NCI-H460 (cell line): Measurements from ENCODE around the gene GLOD4. TPM values are rescaled to one million over a fixed set of nuclear protein-coding genes. Genes with fewer than 3 reads are reported as not detected.
"Not testable (repeated sequence)": the region's sequence is repeated elsewhere in the genome, so short reads cannot be mapped to it uniquely, and the experiment has no call there.

ENCODE experiments used
- DNase-seq: peaks from one replicate; pipeline ENCODE4 v3.0.0-alpha.2; 2016; ENCODE audit warnings: low read depth; ENCODE audit errors: extremely low read depth
- total RNA-seq: library from RNA; depleted of rRNA; stranded (reverse); fragments of >200 nt; shearing (Covaris generic); gene quantifications from 2 replicates; pipeline ENCODE4 v1.2.3, GENCODE V29; 2014

The GLOD4 gene
- total RNA-seq, 1 experiment from 2014 or later: 78.1 TPM

DNA sequence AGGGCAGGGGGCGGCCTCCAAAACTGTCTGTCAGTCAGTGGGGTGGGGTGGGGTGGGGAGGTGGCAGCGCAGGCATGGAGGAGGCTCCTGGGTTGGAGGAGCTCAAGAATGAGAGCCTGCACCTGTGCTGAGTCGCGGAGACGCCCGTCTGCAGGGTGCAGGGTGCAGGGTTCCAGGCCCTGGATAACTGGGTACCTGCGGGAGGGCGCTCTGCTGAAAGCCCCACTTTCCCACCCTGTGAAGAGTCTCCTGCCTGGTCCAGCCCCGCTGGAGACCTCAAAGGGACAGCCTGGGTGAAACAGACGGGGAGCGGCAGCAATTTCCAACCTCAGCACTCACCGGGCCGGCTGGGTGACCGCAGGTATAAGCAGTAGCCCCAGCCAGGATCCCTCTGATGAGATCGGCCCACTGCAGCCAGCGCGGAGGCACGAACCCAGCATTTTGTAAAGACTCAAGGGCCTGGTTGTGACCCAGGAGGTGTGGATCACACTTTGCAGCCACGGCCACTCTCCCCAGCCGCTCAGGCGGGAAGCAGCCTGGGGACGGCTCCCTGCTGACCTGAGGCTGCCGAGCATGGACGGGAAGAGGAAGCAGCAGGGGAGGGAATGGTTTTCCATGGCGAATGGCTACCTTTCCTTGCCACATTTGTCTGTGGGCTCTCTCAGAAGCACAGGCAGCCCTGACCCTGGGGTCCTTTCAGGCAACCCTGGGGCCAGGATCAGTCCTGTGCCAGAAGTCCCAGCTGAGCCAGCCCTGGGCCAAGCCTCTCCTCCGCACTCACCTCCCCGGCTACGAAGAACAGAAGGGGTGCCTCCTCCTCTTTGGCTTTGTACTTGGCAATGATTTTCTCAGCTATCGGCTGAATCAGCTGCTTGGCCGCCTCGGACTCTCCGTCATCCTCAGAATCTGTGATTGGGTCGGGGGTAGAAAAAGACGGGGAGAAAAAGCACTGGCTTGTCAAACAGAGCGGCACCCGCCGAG, 21.1 kb upstream of the GLOD4 start:
- no peak for DNase-seq

DNA sequence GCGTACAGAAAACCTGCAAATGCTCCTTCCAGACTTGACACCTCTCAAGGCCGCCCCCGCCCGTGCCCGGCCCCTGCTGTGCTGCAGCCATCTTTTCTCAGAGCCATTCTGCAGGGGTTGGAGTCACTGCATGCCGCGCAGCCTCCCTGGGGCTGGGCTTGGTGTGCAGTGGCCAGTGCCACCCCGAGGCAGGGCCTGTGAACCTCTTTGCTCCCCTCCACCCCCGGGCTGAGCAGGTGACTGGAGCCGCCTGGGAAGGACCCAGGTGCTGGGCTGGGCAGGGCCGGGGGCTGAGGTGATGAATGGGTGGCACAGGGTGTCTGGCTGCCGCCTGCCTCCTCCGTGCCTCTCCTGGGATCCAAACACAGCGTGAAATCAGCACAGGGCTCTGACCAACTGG, 20.4 kb upstream of the GLOD4 start:
- DNase-seq: no peak

DNA sequence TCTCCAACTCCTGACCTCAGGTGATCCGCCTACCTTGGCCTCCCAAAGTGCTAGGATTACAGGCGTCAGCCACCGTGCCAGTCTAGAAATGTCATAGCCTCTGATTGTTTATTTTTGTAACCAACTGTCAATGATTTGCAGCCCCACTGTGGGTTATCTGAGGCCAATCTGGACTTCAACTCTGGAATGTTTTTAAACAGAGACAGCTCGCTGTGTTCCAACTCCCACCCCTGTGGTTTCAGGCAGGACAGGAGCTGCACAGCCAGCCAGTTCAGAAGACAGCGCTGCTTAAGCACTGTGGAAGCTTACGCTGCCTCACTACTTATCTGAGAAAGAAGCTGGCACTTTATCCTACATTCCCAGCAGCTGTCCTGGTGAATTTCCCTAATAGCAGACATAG, 19.6 kb upstream of the GLOD4 start:
- no peak for DNase-seq

DNA sequence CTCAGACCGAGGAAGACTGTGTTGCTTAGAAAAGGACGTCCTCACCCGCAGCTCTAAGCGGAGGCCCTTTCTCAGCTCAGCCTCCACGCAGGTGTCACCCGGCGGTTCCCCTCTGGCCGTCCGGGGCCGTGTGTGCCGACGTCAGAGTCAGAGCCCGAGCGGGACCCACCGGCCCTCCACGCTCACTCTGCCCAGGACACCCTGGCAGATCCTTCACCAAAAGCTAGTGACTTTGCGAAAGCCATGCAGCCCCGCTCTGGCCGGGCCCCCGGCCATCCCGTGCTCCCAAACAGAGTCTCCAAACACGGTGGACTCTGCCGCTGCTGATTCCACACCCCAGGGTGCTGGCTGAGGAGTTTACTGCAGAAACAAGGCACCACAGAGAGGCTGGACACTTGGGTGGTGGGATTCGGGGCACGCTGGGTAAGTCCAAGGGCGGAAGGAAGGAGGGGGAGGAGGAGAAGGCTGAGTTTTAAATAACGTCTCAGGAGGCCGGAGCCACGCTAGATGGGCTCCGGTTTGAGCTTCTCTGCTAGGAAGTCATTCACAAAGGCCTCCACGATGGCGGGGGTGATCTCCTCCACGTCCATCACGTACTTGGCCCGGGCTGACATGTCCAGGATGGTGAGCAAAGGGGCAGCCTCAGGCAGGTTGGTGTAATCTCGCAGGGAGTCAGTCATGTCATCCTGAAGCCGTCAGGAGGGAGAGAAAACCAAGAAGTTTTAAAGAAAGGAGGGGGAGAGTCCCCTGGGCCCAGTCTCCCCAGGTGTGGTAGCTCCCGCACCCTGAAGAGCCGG, 18.6 kb upstream of the GLOD4 start:
- no peak for DNase-seq

DNA sequence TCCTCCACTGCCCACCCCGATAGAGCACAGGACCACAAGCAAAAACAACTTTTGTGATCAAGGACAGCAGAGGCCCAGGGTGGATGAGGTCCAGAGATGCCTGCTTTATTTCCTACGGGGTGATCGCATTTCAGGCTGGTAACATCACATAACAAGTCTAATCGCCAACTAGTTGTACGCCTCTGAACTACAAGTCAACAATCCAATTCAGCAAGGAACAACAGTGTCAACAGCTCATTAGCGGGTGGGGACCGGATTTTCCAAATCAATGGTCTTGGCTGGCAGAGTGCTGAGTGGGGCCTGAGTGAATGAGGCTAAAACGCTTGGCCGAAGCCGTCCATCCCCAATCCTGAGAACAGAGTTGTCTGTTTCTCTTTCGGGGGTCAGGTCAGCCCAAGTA, 17.2 kb upstream of the GLOD4 start:
- no peak for DNase-seq

DNA sequence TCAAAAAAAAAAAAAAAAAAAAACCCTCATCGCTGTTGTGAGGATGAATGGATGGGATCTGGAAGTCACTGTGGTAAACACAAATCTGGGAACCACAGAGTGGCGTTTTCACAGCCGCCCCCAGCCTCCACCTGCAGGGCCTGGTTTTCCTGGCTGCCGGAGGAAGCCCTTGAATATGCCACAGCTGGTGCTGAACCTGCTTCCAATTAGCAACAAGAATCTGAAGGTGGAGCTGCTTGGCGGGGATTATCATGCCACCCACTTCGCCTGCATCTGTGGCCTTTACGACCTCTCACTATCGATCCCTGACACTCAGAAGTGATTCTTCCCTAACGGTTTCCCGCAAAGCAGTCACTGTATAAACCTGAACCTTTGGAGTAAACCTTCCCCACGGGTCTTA, 16.2 kb upstream of the GLOD4 start:
- no peak for DNase-seq

DNA sequence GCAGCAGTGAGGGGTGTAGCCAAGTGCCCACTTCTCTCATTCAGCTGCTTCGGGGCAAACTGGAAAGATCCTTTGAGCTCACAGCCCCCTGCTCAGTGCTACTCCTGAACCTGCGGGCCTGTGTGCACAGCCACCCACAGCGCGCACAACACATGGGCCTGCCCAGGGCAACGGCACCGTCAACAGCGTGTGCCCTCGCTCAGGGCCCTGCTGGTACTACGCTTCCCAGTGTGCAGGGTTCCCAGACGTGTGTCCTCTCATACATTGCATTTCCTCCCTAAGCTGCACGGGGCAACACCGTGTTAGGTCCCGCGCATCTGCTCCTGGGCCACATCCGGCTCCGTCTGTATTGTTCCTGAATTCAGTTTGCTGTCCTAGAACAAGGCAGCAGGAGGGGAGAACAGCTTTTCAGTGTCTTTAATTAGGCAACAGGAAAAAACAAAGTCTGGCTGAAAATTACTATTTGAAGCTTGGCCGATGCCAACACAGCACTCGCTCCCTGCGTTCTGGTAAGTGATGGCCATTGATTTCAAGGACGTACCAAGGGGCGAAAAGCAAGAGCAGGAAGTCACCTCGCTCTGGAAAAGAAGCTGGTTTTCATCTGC, 15.3 kb upstream of the GLOD4 start:
- DNase-seq: no peak

DNA sequence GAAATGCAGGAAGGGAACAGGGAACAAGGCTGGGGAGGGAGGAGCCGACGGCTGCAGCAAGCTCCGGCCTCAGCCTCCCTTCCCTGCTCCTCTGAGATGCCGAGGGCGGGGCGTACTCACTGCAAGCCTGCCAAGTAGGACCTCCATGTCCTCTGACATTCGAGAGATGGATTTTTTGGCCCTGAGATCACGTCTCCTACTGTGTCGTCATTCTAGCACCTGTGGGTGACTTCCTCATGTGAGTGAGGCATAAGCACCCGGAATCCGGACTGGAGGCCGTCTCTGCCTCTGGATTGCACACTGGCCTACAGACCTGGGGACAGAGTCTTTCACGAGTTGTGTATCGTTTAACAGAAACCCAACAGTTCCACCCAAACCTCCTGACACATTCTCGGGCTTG, 14.5 kb upstream of the GLOD4 start:
- no peak for DNase-seq

DNA sequence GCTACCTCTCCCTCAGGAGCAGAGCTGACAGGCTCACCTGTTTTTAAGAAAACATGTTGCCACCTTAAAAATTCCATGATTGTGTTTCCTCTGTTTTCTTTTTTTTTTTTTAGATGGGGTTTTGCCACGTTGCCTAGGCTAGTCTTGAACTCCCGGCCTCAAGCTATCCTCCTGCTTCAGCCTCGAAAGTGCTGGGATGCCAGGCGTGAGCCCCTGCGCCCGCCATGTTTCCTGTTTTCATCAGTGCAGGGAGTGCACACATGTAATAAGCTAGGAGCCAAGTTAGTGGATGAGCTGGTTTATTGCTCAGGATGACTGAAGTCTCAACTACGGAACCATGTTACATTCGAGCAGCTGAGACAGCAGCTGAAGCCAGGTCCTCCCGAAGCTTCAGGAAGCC, 13.6 kb upstream of the GLOD4 start:
- DNase-seq: no peak

DNA sequence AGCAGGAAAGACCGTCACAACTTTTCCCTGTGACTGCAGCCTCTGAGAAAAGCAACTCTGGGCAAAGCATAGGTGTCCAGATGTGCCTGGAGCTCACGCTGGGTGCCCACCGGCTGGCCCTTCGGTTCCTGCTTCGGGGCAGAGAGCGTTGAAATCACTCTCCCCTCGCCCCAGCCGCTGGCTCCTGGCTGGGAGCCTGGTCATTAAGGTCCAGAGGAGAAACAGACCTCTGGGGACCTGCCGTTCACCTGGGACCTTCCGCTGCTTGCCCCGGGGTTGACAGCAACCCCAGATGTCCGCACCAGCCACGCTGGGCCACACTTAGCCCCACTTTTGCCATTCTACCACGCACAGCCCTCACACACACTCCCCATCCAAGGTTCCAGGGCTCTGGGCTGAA, 13.2 kb upstream of the GLOD4 start:
- no peak for DNase-seq

DNA sequence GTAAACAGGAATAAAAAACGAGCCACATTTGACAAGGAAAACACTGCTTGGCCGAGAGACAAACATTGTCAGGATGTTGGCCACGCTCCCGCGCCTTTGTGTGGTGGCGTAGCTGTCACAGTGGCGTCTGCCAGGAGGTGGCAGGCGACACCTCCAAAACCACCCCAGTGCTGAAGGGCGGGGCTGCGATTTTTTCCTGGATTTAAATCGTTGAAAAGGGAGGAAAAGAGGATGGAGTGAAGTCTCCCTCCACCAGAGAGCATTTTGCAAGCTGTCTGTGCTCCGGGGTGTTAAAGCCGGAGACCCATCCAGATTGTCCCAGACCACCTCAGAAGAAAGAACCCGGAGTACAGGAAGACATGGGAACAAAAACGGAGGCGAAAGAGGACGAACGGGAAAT, 12.8 kb upstream of the GLOD4 start:
- peak; percentile 64 for DNase-seq

DNA sequence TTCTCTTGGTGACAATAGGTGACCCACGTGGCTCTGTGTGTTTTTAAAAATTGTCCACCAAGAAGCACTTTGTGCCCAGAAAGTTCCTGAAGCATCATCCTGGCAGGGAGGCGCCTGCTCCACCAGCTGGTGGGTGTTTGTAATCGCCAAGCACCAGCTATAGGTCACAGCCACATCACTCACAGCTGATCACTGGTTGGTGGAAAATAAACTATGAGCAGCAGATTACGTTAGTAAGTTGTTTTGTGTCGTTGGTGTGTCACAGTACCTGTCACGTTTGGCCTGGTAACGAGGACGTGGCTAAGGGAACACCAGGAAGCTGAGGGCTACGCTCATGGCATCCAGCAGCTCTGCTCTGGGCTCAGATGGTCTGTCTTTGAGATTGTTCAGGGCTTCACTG, 10.2 kb upstream of the GLOD4 start:
- peak; percentile 11 for DNase-seq

DNA sequence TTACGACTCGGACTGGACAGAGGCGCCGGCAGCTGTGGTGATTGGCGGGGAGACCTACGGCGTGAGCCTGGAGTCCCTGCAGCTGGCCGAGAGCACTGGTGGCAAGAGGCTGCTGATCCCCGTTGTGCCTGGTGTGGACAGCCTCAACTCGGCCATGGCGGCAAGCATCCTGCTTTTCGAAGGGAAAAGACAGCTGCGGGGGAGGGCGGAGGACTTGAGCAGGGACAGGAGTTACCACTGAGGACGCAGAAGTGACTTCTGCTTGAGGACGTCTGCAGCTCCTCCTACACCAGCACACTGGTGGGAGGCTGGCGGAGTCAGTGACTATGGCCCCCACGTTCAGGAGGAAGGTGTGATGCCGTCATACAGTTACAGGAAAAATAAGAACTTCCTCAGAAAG, 9.7 kb upstream of the GLOD4 start:
- no peak for DNase-seq

DNA sequence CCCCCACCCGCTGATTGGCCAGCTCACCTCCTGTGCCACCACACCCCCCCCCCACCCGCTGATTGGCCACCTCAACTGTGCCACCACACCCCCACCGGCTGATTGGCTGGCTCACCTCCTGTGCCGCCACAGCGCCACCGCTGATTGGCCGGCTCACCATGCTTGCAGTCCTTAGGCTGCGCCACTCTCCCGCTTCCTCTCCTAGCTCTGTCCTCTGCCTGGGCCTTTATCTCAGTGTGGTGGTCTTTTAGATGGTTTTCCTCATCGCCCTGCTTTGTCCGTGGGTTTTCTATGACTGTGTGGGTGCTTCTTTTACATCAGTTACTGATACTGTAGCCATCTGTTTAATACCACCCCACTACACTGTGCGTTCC, 8.8 kb upstream of the GLOD4 start:
- not testable (repeated sequence) for DNase-seq

DNA sequence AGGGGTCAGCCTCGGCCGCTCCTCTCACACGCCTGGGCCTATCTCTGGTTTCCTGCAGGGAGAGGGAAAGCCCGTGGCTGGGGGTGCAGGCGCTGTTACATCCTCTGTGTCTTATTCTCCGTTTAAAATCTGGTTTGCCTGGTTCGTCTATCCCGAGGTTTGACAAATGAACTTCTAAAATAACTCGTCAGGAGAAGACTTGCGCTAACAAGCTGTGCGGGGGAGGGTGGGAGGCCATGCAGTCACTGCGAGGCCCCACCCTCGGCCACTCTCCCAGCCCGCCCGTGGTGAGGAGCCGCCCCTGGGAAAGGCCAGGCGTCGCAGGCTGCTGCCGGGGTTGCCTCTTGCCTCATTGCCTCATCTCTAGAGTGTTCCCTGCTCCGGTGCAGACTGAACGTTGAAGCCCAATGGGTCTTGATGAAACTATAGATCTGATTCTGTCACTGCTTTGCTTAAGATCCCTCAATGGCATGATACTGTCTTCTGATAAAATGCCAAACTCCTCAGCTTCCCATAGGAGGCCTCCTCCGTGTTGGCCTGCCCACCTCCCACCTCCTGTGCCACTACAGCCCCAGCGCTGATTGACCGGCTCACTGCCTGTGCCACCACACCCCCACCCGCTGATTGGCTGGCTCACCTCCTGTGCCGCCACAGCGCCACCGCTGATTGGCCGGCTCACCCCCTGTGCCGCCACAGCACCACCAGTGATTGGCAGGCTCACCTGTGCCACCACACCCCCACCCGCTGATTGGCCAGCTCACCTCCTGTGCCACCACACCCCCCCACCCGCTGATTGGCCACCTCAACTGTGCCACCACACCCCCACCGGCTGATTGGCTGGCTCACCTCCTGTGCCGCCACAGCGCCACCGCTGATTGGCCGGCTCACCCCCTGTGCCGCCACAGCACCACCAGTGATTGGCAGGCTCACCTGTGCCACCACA, 8.1 kb upstream of the GLOD4 start:
- not testable (repeated sequence) for DNase-seq

DNA sequence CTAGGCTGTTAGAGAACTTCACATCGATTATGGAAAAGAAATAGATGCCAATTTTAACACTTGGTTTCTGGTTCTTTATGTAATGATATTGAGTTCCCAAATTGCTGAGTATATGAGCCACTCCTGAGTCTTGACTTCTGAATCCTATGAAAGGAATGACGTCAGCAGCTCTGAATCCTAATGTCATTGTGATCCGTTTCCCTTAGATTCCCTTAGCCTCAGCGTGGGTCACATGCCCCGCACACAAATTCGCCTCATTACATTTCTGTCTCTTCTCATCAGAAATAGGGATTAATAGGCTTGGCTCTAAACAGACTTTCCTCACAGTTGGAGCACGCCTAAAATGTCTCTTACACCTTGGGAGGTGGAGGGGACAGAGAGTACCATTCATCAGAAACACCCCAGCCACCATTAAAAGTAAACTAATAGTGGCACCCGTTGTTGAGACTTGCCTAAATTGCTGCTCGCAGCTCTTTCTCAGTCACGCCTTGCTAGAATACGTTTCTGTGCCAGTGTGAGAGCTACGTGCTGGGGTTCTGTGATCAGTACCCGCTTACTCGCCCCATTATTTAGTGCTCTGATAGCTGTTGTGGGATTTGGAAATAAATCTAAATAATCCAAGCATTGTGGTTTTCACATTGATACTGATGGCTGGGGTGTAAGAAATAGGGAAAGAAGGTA, 7.2 kb upstream of the GLOD4 start:
- DNase-seq: no peak

DNA sequence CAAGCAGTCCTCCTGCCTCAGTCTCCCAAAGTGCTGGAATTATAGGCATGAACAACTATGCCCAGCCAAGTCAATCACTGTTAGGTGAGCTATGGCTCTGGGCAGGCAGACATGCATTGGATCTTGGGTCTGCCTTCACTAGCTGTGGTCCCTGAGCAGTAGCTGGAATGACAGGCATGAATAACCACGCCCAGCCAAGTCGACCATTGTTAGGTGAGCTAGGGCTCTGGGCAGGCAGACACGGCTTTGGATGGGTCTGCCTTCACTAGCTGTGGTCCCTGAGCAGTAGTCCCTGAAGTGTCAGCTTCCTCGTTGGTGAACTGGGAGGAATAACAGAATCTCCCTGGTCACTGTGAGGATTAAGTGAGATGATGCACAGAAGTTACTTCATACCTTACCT, 6.5 kb upstream of the GLOD4 start:
- no peak for DNase-seq

DNA sequence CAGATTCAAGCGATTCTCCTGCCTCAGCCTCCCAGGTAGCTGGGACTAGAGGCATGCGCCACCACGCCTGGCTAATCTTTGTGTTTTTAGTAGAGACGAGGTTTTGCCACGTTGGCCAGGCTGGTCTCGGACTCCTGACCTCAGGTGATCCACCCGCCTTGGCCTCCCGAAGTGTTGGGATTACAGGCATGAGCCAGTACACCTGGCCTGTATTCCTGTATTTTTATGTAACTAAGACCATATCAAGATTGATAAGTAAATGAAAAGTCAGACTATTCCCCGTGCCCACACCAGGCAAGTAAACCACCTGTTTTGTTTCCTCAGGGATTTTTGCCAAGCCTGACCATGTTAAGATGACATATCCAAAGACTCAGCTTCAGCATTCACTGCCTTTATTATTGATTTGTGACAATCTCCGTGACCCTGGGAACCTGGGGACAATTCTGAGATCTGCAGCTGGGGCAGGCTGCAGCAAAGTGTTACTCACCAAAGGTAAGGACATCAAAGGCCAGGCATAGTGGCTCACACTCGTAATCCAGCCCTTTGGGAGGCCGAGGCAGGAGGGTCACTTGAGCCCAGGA, 5.7 kb upstream of the GLOD4 start:
- DNase-seq: no peak

DNA sequence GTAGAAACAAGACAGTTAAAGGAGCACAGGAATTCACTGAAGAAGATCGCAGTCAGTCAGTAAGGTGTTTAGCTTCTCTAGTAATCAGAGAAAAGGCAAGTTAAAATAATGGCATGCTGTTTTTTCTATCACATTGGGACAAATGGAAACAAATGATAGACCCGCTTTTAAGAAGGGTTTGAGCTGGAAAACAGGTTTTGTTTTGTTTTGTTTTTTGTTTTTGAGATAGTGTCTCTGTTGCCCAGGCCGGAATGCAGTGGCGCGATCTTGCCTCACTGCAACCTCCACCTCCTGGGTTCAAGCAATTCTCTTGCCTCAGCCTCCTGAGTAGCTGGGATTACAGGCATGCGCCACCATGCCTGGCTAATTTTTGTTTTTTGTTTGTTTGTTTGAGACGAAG, 3.8 kb upstream of the GLOD4 start:
- not testable (repeated sequence) for DNase-seq
